SK-N-MC (cell line): ENCODE data around the gene PHKA1.
"Not testable (repeated sequence)": the region's sequence is repeated elsewhere in the genome, so short reads cannot be mapped to it uniquely, and the experiment has no call there.

Experiments used
- EZH2 ChIP-seq: fragments of 200-600 bp; sonication (generic); IDR thresholded peaks from one replicate; pipeline ENCODE4 v1.6.1; 2017; ENCODE audit warnings: antibody characterized with exemption
- POLR2AphosphoS5 ChIP-seq: IDR thresholded peaks from 2 replicates; pipeline ENCODE4 v1.6.1; 2012; ENCODE audit warnings: mild to moderate bottlenecking, low read depth, low read length, borderline replicate concordance

GRCh38 chrX:72559655-72560054 lies 154.5 kb downstream of the PHKA1 start:
- TF ChIP-seq POLR2AphosphoS5, EZH2: not testable (repeated sequence)
